Tibial nerve (tissue), 4 donors: ENCODE data around the gene THOC2. TPM values are rescaled to one million over a fixed set of nuclear protein-coding genes. Genes with fewer than 3 reads are reported as not detected.
"Not testable (repeated sequence)": the region's sequence is repeated elsewhere in the genome, so short reads cannot be mapped to it uniquely, and the experiment has no call there.

Source experiments
- DNase-seq, 2 donors: peaks; one replicate each; pipeline ENCODE4 v3.0.0-alpha.2; 2019; ENCODE audit warnings: low spot score in 2 of 2
- H3K27ac ChIP-seq, 4 donors: fragments of 200-600 bp; sonication (generic) in 3 of 4; one replicate each; pipeline ENCODE4 v1.5.1; 2017 to 2019; ENCODE audit warnings: mild to moderate bottlenecking in 1 of 4
- H3K27me3 ChIP-seq, 2 donors: fragments of 200-600 bp; sonication (generic) in 1 of 2; one replicate each; pipeline versions ENCODE4 v1.5.1 to v1.6.0; 2017 to 2019
- H3K36me3 ChIP-seq, 3 donors: fragments of 200-600 bp; sonication (generic); one replicate each; pipeline ENCODE4 v1.5.1; 2018 to 2019
- H3K4me1 ChIP-seq, 4 donors: fragments of 200-600 bp; sonication (generic) in 3 of 4; one replicate each; pipeline ENCODE4 v1.5.1; 2017 to 2019
- H3K4me3 ChIP-seq, 4 donors: fragments of 200-600 bp; sonication (generic) in 3 of 4; one replicate each; pipeline ENCODE4 v1.5.1; 2017 to 2019; ENCODE audit warnings: mild to moderate bottlenecking in 1 of 4, moderate library complexity in 1 of 4
- H3K9me3 ChIP-seq, 4 donors: fragments of 200-600 bp; sonication (generic) in 3 of 4; one replicate each; pipeline ENCODE4 v1.5.1; 2017 to 2019
- CTCF ChIP-seq, 5 experiments: fragments of 200-600 bp in 3 of 5; fragments of 450-650 bp in 2 of 5; sonication (generic) in 3 of 5; IDR thresholded peaks; one replicate each; pipeline ENCODE4 v1.5.1; 2016 to 2019; ENCODE audit warnings: antibody characterized with exemption in 5 of 5, mild to moderate bottlenecking in 3 of 5, moderate library complexity in 2 of 5
- EP300 ChIP-seq, 2 donors: sonication (generic); formaldehyde crosslinking; IDR thresholded peaks; one replicate each; pipeline ENCODE4 v1.6.1; 2017; ENCODE audit warnings: antibody characterized with exemption in 2 of 2, mild to moderate bottlenecking in 1 of 2
- POLR2A ChIP-seq, 2 donors: fragments of 450-650 bp; IDR thresholded peaks; one replicate each; pipeline ENCODE4 v1.6.1; 2017; ENCODE audit warnings: antibody characterized with exemption in 2 of 2, mild to moderate bottlenecking in 2 of 2, moderate library complexity in 2 of 2
- WGBS, 2 donors: methylation state at CpG; one replicate each; pipeline ENCODE4 v1.1.5; 2018; 5-methylcytosine and 5-hydroxymethylcytosine counted together
- total RNA-seq, 4 donors: library from RNA; depleted of rRNA; stranded (reverse); fragments of >200 nt; gene quantifications; one replicate each; pipeline ENCODE4 v1.1.0, GENCODE V29; 2016

The THOC2 gene
- total RNA-seq = 10 to 100 TPM; 74.4 to 93.3 (median 85.6) TPM

DNA sequence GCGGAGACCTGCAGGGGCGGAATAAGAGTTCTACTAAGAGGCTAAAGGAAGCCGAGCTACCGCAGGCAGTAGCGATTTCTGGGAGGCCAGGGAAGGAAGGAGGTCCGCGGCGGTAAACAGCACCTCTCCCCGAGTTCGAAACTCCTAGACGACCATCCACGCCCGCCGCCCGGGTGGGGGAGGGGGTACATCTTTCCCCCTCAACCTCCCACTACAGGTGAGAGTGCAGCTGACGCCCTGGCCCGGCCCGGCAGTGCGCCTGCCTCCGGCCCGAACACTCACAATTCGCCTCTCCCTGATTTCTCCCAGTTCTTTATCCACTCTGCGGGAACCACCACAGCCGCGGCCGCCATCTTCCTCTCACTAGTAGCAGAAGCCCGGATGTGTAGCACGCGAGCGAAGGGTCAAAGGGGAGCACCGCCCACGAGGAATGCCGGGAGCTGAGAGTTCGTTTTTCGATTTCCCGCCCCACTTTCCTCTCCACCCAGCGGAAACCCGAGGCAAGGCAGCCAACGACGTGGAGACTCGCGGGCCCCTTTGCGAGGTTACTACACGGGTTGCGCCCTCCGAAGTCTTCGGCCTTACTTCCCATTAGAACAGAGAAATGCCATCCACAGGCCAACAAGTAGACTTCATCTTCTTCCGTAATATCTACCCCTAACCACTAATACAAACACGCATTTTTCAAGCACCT lies at the start of gene THOC2:
Gene THOC2 (minus strand): TSS at position 383 of the 694 bp plus-strand sequence. CDS start 30 bp downstream, at position 353.
- no peaks in the 10 kb centered on the region for H3K9me3 ChIP-seq
- DNase-seq = peak; percentile 73 to 83
- peak in 1 of 2 donors; percentile 84 for TF ChIP-seq EP300 (IDR thresholded peaks at IDR 0.05)
- TF ChIP-seq CTCF (IDR thresholded peaks at IDR 0.05) = peak; percentile 11 to 66 (median 32)
- TF ChIP-seq POLR2A (IDR thresholded peaks at IDR 0.05) = peak; percentile 30 to 55
- no peaks in the 10 kb centered on the region for H3K36me3 ChIP-seq
- peaks cover 0 to 21% (median 0%) of the 10 kb centered on the region in 4 donors for H3K4me1 ChIP-seq
- 1 to 56% methylated on average over 19 to 49 of the region's 49 CpGs for WGBS, 2 donors
- H3K27ac ChIP-seq = peak within 1 kb of the TSS; percentile 46 to 93 (median 71)
- H3K4me3 ChIP-seq = peak within 1 kb of the TSS; percentile 50 to 80 (median 66)
- H3K27me3 ChIP-seq = no peaks in the 10 kb centered on the region

DNA sequence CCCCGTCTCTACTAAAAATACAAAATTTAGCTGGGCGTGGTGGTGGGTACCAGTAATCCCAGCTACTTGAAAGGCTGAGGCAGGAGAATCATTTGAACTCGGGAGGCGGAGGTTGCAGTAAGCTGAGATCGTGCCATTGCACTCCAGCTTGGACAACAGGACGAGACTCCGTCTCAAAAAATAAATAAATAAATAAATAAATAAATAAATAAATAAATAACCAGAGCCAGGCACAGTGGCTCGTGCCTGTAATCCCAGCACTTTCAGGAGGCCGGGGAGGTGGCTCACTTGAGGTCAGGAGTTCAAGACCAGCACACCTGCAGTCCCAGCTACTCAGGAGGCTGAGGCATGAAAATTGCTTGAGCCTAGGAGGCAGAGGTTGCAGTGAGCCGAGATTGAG lies 48.9 kb upstream of the THOC2 start:
- 78 to 88% methylated on average over 10 of the region's 10 CpGs for WGBS, 2 donors
- not testable (repeated sequence) for DNase-seq, H3K4me3 ChIP-seq, H3K9me3 ChIP-seq, H3K4me1 ChIP-seq, H3K27me3 ChIP-seq, H3K36me3 ChIP-seq, H3K27ac ChIP-seq

DNA sequence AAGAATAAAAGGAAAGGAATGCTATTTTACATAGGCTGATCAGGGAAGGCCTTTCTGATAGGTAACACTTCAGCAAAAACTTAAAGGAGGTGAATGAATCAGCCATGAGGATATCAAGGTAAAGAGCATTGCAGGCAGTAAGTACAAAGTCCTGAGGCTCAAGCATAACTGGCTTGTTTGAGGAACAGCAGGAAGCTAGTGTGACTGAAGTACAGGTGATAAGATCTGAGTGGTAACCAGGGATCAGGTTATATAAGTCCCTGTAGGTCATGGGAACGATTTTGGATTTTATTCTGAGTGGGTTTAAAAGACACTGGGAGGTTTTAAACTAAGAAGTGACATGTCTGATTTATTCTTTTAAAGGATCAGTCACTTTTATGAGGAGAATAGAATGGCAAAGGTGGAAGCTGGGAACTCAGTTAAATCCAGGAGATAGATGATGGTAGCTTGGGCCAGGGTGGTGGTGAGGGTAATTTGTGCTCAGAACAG lies 47.1 kb upstream of the THOC2 start:
- no peak for TF ChIP-seq EP300 (IDR thresholded peaks at IDR 0.05)
- TF ChIP-seq POLR2A (IDR thresholded peaks at IDR 0.05) = no peak
- TF ChIP-seq CTCF (IDR thresholded peaks at IDR 0.05) = no peak
- Histone ChIP-seq H3K4me3 (no peak overlapping the region), H3K36me3 (no peaks in the 10 kb centered on the region), H3K27ac (no peak overlapping the region), H3K9me3 (no peaks in the 10 kb centered on the region), H3K4me1 (no peaks in the 10 kb centered on the region), H3K27me3 (no peaks in the 10 kb centered on the region)
- WGBS, 2 donors = 16 to 50% methylated on average over 1 of the region's 1 CpG
- no peak for DNase-seq

DNA sequence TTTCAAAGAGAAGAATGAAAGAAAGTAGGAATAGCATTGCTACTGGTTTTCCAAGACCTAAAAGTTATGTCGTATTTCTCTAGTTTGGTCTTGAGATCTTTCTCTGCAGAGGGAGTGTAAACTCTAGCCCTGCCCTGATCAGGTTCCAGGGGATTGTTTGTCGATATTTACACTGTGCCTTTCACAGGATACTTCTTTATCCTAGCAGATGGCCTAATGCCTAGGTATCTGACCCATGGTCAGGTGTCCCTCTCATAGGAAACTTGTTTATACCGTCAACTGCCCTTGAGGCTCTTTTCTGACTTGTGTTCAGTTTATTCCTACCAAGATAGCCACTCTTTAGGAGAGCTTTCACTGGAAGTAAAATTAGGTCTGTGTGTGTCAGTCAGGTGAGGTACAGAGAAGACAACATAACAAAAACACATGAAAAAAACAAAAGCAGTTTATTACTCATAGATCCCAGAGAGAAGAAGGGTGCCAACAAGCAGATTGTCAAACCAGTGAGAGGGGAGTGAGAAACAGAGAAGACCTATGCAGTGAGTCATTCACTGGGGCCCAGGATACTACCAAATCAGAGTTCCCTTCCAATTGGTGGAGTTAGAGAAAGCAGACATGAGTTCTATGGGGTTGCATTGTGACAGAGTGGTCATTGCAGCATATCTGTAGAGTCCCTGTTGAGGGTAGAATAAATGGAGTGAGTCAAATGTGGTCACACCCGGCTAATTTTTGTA lies 40.6 kb upstream of the THOC2 start:
- Histone ChIP-seq H3K27me3 (no peaks in the 10 kb centered on the region), H3K27ac (no peak overlapping the region), H3K36me3 (no peaks in the 10 kb centered on the region), H3K4me1 (no peaks in the 10 kb centered on the region), H3K9me3 (no peaks in the 10 kb centered on the region), H3K4me3 (no peak overlapping the region)
- DNase-seq = no peak
- no peak for TF ChIP-seq CTCF (IDR thresholded peaks at IDR 0.05)
- no peak for TF ChIP-seq POLR2A (IDR thresholded peaks at IDR 0.05)
- TF ChIP-seq EP300 (IDR thresholded peaks at IDR 0.05) = no peak
- 88 to 95% methylated on average over 3 to 4 of the region's 4 CpGs for WGBS, 2 donors

- no peak overlapping the region for H3K27ac ChIP-seq
- no peak for DNase-seq
- no peak for TF ChIP-seq EP300 (IDR thresholded peaks at IDR 0.05)
- no peak for TF ChIP-seq CTCF (IDR thresholded peaks at IDR 0.05)
- no peak for TF ChIP-seq POLR2A (IDR thresholded peaks at IDR 0.05)
- H3K4me1 ChIP-seq = no peaks in the 10 kb centered on the region
- 66 to 82% methylated on average over 4 of the region's 4 CpGs for WGBS, 2 donors
- H3K9me3 ChIP-seq = no peaks in the 10 kb centered on the region
- no peaks in the 10 kb centered on the region for H3K27me3 ChIP-seq
- no peaks in the 10 kb centered on the region for H3K36me3 ChIP-seq
- H3K4me3 ChIP-seq = no peak overlapping the region
These were observed 38.7 kb upstream of the THOC2 start for GRCh38 chrX:123771449-123772064.
